GM18867 (cell line): Measurements from ENCODE around the gene NKX1-1.

Experiments used
- ATAC-seq: cut with Tn5 transposase; IDR thresholded peaks from one replicate; pipeline ENCODE4 v1.9.1; 2021; ENCODE audit warnings: mild to moderate bottlenecking, moderate library complexity; ENCODE audit not compliant: unreplicated experiment

The NKX1-1 gene

GRCh38 chr4:1362046-1362445 lies 44.2 kb downstream of the NKX1-1 start:
- ATAC-seq: no peak

- ATAC-seq: no peak
Measured at GRCh38 chr4:1361431-1361830, 44.8 kb downstream of the NKX1-1 start.

DNA sequence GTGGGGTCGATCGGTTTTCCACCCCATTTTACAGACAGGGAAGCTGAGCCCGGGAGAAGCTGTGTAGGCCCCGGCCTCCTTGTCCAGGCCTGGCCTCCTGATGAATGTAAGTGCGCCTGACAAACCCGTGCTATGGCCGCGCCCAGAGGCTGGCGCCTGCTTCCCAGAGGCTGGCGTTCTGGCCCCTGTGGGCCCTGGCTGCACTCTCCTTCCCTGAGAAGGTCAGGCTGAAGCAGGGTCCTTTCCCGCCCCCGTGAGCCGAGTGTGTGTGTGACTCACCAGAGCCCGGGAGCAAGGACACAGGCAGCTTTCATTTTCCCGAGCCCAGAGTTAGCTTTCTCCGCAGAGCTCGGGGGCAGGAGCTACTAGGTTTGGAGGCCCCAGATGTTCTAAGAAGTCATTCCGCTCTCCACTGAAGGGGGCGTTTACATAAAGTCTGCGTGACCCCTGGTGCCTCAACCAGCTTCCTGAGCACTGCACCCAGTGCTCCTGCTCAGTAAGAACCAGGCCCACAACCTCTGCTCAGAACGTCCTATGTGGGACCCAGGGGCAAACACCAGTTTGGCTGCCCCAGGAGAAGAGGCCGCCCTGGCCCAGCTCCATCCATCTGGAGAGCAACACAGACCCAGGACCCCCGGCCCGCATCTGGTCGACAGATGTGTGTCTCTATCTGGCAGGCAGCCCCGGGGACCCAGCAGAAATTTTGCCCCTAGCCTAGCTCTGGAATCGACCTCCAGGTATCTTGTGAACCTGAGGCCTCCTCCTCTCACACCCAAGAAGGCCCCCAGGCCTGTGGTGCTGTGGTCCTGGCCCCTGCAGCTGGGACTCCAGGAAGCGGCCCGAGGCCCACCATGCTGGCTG lies 45.6 kb downstream of the NKX1-1 start:
- ATAC-seq: no peak

DNA sequence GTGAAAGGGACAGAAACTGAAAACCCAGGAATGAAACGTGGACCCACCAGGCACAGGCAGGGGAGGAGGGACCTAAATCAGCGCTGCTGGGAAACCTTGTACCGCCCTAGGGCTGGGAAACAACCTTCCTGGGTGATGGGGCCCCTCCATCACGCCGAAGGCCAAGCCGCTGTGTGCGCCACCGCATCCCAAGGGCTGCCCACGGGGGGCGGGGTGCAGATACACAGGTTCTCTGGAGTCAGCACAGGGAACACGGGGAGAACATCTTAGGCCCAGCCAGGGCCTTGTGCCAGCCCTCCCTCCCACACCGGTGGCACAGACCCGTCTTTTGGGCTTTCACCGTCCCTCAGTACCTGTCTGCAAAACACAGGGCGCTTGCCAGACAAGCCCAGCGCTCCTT lies 46.3 kb downstream of the NKX1-1 start:
- no peak for ATAC-seq

DNA sequence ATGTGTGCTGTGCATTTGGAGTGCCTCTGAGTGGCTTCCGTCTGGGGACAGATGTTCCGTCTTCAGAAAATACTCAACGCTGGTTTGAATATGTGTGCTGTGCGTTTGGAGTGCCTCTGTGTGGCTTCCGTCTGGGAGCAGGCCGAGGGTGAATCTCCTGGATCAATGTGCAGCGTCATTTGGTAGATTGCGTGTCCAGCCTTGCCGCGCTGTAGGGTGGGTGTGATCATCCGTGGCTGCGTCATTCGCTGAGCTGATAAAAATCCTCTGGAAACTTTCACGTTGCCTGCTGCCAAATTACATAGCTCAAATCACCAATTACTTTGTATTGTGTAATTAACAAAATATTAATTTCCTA lies 47.1 kb downstream of the NKX1-1 start:
- no peak for ATAC-seq

GRCh38 chr4:1358421-1359143 lies 47.7 kb downstream of the NKX1-1 start:
- ATAC-seq: no peak

DNA sequence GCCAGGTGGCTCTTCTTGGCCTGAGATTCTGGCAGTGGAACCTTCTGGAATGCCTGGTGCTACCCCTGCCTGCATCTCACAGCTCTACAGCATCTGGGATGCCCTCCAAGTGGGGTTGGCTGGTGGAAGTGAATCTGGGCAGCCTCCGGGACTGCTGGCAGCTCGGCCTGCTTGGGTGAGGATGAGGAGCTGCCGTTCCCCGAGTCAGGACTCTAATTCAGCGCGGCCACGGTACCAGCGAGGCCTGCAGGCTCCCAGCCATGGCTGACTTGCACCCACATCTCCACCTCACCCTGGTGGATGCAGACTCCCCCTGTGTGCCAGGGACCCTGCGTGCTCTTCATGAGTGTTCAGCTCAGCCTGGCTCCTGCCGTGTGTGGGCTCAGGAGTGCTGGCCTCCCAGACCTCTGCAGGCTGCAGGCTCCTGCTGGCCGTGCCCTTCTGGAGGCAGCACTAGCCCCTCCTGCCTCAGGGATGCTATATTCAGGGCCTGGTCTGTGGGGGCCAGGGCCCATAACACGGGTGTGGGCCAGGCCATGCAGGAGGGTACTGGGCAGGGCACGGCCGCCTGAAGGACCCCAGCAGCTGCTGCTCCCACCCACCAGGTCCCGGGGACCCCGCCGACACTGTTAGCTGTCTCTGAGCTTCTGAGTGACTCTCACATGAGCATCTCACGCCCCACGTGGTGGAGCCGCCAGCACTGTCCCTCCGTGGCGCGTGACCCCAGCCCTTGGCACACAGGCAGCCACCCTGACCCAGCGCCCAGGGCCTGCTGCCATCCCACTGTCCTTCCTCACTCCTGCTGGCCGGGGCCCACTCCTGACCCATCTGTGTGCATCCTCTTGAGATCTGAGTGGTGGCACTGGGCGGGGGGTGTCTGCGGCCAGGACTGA lies 48.6 kb downstream of the NKX1-1 start:
- no peak for ATAC-seq

DNA sequence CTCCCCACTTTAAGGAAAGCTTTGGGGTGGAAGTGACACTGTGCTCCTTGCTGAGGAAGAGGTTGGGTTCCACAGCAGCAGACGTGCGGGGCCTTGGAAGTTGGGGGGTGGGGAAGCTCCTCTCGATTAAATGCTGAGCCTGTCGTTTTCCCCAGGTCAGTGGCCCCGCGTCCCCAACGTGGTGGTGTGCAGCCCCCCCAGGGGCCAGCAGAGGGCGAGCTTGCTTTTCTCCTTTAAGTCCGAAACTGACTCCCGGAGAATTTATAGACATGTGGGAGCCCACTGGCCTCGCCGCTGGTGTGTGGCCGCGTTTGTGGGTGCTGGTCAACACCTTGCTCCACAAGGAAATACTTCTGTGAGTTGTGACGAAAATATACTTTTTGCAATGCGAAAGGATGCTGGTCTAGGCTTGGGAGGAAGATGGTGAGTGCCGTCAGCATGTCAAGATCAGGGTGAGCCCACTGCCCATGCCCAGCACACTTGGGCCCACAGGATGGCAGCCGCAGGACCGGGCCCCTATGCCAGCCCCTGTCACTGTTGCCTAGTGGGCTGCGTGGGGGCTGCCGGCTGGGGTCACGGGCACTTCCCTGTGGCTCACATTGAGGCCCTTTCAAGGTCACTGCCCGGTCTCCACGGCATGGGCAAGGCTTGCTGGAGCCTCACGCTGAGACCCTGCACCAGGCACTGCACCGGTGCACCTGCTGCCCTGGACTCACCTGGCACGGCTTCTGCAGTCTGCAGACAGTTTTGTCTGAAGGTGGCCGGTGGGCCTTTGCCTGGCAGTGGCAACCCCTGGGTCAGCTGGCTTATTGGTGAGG lies 49.9 kb downstream of the NKX1-1 start:
- ATAC-seq: no peak

- no peak for ATAC-seq
Measured at GRCh38 chr4:1355378-1355777, 50.9 kb downstream of the NKX1-1 start.

GRCh38 chr4:1354983-1355275 lies 51.3 kb downstream of the NKX1-1 start:
- no peak for ATAC-seq

DNA sequence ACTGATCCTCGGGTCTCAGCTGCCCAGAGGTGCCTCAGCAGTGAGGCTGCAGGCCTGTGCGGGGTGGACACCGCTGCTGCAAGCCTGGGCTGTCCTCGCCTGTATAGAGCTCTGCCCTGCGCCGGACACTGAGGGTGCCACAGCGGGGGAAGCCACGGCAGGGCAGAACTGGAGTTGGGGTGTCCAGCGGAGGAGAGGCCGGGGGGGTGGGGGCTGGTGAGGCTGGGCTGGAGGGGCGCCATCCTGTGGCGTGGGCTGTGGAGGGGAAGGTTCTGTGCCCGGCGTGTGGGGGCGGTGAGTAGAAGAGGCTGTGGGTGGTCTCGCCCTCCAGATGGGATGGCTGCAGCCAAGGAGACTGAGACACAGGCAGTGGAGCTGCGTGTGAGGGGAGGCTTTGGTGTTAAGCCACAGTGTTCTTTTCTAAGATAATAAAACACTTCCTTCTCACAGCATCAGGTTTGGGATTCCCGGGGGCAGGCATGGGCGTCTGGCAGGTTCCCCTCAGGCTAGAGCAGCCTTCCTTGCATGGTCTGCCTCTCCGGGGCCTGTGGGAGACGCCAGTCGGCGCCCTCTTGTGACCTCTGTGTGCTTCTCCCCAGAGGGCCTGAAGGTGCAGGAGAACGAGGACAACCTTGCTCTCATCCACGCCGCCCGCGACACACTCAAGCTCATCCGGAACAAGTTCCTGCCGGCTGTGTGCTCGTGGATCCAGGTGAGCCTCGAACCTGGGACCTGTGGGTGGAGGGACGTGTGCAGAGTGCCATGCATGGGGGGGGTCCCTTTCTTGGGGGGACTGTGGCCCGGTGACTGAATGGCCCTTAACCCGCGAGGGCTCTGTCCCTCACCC lies 51.9 kb downstream of the NKX1-1 start:
- ATAC-seq: no peak

DNA sequence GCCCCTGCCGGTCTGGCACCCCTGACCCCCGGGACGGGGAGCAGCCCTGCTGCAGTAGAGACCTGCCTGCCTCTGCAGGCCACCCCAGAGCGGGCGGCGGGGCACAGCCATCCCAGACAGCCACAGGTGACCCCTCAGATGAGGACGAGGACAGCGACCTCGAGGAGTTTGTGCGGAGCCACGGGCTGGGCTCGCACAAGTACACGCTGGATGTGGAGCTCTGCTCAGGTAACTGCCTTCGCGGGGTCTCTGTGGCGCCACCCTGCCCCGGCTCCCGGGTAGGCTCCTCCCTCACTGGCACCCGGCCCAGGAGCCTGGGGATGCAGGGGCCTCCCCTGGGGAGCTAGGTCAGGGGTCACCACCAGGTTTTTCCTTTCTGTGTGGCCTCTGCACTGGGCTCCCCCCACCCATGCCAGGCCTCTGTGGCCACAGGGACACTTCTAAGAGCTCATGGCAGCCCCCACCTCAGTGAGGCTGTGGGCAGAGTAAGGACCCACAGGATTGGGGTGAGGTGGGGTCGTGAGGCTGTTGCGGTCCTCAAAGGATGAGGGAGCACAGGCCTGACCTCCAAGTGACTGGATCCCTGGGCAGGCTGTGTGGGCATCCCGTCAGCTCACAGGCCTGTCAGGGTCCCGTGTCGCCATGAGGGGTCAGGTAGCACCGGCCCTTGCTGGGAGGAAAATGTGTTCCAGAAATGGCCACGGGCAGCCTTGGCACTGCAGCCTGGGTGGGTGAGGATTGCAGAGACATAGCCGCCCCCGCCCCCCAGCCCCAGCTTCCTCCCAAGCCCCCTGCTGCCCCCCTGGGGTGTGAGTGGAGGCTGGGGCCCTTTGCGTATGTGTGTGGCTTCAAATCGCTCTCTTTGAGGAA lies 52.8 kb downstream of the NKX1-1 start:
- no peak for ATAC-seq
